Ovary (tissue), 9 donors: Measurements from ENCODE around the gene ARCN1. TPM values are rescaled to one million over a fixed set of nuclear protein-coding genes. Genes with fewer than 3 reads are reported as not detected.

Experiments used
- DNase-seq, 5 donors: peaks; one replicate each; pipeline ENCODE4 v3.0.0-alpha.2; 2019 to 2020
- H3K27ac ChIP-seq, 2 donors: fragments of 200-600 bp; one replicate each; pipeline versions ENCODE4 v1.5.1 to v1.8.0; 2019 to 2022
- H3K27me3 ChIP-seq: fragments of 200-600 bp; one replicate; pipeline ENCODE4 v1.8.0; 2022
- H3K36me3 ChIP-seq: fragments of 200-600 bp; sonication (generic); one replicate; pipeline ENCODE4 v1.5.1; 2019
- H3K4me1 ChIP-seq: one replicate; pipeline ENCODE4 v1.8.1; 2013; ENCODE audit warnings: mild to moderate bottlenecking, moderate library complexity; ENCODE audit not compliant: insufficient read depth
- H3K4me3 ChIP-seq: fragments of 200-600 bp; sonication (generic); one replicate; pipeline ENCODE4 v1.5.1; 2017
- H3K9me3 ChIP-seq, 2 donors: fragments of 200-600 bp in 1 of 2; sonication (generic) in 1 of 2; one replicate each; pipeline versions ENCODE4 v1.5.1 to v1.8.1; 2013 to 2019; ENCODE audit warnings: mild to moderate bottlenecking in 1 of 2, moderate library complexity in 1 of 2
- EP300 ChIP-seq: sonication (generic); formaldehyde crosslinking; IDR thresholded peaks from one replicate; pipeline ENCODE4 v1.6.1; 2017; ENCODE audit warnings: antibody characterized with exemption
- POLR2A ChIP-seq: fragments of 450-650 bp; IDR thresholded peaks from one replicate; pipeline ENCODE4 v1.6.1; 2017; ENCODE audit warnings: antibody characterized with exemption, mild to moderate bottlenecking, moderate library complexity
- WGBS, 3 donors: extraction: QIAGEN DNeasy Blood & Tissue Kit in 1 of 3; methylation state at CpG; one replicate each; pipeline versions ENCODE4 v1.1.5 to v1.1.7; 2013 to 2017; 5-methylcytosine and 5-hydroxymethylcytosine counted together
- intact Hi-C, 4 donors: fragments of 100-400 bp; cut with DNase I; formaldehyde crosslinking; loops; one replicate each; pipeline versions ENCODE4 v1.11.0 to v1.15.1; 2022 to 2023
- polyA plus RNA-seq, 2 donors: library from polyadenylated mRNA; stranded (reverse); fragments of 200-250 nt in 1 of 2; fragments of 350-450 nt in 1 of 2; fragmentation: Illumina TruSeq in 1 of 2; extraction: RNeasy Lipid Tissue Mini Kit (QIAGEN cat#74804) in 1 of 2; gene quantifications; one replicate each; pipeline ENCODE4 v1.2.3, GENCODE V29; 2013 to 2014
- total RNA-seq, 7 donors: library from RNA; depleted of rRNA in 2 of 7; stranded (reverse); fragments of >200 nt in 2 of 7; fragmentation: NEBNext Ultra II Directional in 3 of 7; extraction: Animal tissue kit (Norgen Biotek cat#: 25700) in 3 of 7; gene quantifications; one replicate each; pipeline versions ENCODE4 v1.1.0 to v1.2.4, GENCODE V29; 2016 to 2023
- TF ChIP-seq, protein P1 (sequence below), 3 donors: fragments of 450-650 bp in 2 of 3; fragments of 200-600 bp in 1 of 3; IDR thresholded peaks; one replicate each; pipeline versions ENCODE4 v1.5.1 to v1.8.0; 2016 to 2022; ENCODE audit warnings: antibody characterized with exemption in 3 of 3, mild to moderate bottlenecking in 1 of 3
- donor health status: DM: no; HTN: no; CAD: no; lungs with moderate emphysema.
- donor health status: DM: no; HTN: no; CAD: no.
- donor health status: Bipolar disorder and iron deficiency.
- donor health status: DM: yes; HTN: yes; CAD: no.
- donor health status: DM: no; HTN: no; CAD: no.
- donor health status: DM: yes; HTN: yes; CAD: no.

Gene ARCN1
- total and polyA plus RNA-seq, 9 donors: 60.2 to 154 (median 125) TPM

DNA sequence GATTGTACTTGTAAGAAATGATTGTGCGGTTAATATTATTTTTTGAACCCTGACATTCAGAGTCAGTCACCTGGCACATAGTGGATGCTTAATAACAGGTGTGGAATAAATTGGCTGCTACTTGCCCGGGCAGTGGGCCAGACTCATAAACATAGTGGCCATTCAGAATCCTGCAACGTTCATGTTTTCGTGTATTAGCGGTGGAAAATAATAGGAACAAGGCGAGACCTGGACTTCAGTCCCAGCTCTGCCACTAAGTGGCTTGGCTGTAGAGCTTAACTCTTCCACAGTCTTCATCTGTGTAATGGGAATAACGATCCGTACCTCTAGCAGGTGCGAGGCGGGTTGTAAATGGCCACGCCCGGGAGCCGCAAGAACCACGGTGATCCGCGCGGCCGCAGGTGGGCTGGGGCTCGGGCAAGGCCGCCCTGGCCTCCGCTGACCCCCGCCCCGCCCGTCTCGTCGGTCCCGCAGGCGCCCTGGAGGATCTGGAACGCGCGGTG is 42.0 kb upstream of the ARCN1 start:
- no peak for TF ChIP-seq EP300
- TF ChIP-seq, protein P1, sequence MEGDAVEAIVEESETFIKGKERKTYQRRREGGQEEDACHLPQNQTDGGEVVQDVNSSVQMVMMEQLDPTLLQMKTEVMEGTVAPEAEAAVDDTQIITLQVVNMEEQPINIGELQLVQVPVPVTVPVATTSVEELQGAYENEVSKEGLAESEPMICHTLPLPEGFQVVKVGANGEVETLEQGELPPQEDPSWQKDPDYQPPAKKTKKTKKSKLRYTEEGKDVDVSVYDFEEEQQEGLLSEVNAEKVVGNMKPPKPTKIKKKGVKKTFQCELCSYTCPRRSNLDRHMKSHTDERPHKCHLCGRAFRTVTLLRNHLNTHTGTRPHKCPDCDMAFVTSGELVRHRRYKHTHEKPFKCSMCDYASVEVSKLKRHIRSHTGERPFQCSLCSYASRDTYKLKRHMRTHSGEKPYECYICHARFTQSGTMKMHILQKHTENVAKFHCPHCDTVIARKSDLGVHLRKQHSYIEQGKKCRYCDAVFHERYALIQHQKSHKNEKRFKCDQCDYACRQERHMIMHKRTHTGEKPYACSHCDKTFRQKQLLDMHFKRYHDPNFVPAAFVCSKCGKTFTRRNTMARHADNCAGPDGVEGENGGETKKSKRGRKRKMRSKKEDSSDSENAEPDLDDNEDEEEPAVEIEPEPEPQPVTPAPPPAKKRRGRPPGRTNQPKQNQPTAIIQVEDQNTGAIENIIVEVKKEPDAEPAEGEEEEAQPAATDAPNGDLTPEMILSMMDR (IDR thresholded peaks at IDR 0.05): no peak
- TF ChIP-seq POLR2A: no peak
- Histone ChIP-seq H3K27ac (peak overlapping the region in 1 of 2 donors; percentile 66), H3K36me3 (no peaks in the 10 kb centered on the region), H3K27me3 (no peaks in the 10 kb centered on the region), H3K4me1 (peaks cover 11% of the 10 kb centered on the region), H3K9me3 (no peaks in the 10 kb centered on the region), H3K4me3 (peak overlapping the region; percentile 73)
- no peak for DNase-seq
- intact Hi-C loops: no loop called here
- 2 to 3% (median 2%) methylated on average over 28 to 31 of the region's 31 CpGs for WGBS, 3 donors

DNA sequence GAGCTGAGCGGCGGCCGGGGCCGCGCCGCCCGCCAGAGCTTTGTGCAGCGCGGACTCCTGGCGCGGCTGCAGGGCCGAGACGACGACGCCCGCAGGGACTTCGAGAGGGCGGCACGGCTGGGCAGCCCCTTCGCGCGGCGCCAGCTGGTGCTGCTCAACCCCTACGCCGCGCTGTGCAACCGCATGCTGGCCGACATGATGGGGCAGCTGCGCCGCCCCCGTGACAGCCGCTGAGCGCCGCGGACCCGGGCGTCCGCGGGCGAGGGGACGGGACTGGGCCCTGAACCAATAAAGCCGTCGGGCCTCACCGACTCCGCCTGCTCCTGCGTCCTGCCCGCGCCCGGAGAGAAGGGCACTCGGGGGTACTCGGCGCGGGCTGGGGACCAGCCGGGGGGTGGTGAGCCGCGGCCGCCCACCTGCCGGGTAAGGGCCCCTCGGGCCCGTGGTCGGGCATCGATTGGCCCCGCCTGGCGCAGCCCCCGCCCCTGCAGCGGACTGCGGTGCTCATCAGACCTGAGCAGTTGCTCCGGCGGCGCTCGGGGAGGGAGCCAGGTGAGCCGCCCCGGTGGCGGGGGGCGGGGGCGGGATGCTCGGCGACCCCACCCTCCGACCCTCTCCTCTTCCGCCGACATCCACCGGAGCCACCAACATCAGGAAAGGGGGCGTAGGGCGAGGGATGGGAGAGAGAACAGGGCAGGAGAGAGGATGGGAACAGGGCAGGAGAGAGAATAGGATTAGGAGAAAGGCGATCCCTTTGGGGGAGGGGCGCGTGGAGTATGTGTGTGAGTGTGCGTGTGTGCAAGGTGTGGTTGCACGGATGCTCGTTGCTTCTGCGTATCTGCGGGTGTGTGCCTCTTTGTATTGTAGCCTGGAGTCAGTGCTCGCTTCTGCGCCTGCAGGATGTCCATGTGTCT is 41.3 kb upstream of the ARCN1 start, which contains the start of gene TMEM25:
Gene TMEM25, plus strand, starts transcription at position 510 of the 914 bp plus-strand sequence. CDS start 610 bp downstream, outside the sequence.
- WGBS, 3 donors: 1% methylated on average over 59 to 94 of the region's 94 CpGs
- Histone ChIP-seq H3K9me3 (no peaks in the 10 kb centered on the region), H3K27me3 (no peaks in the 10 kb centered on the region), H3K4me3 (peak within 1 kb of the TSS; percentile 73), H3K27ac (peak within 1 kb of the TSS in 1 of 2 donors; percentile 66), H3K36me3 (no peaks in the 10 kb centered on the region), H3K4me1 (peaks cover 11% of the 10 kb centered on the region)
- DNase-seq: peak; percentile 74 to 84 (median 79)
- peak; percentile 18 for TF ChIP-seq POLR2A
- TF ChIP-seq EP300: no peak
- TF ChIP-seq, protein P1 (IDR thresholded peaks at IDR 0.05): no peak
- intact Hi-C loops: no loop called here

DNA sequence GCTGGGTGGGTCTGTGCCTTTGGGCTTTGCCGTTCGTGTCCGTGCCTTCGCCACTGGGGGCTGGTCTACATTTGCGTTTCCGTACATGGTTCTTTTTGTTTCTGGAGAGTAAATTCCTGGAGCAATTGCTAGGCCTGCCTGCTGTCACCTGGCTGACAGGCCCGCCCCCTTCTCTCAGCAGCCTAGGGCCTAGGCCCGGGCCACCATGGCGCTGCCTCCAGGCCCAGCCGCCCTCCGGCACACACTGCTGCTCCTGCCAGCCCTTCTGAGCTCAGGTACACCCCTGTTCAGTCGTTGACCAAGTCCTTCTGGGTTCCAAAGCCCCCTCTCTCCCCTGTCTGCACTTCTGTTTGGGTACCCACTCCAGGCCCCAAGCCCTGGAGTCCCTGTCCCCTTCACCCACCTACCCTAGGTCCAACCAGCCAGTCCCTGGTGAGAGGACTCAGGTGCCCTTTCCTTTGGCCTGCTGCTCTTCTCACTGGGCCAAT is 40.6 kb upstream of the ARCN1 start:
- TF ChIP-seq POLR2A (no peak), EP300 (no peak)
- TF ChIP-seq, protein P1 (IDR thresholded peaks at IDR 0.05): no peak
- no peaks in the 10 kb centered on the region for H3K9me3 ChIP-seq
- WGBS, 3 donors: 7 to 13% (median 9%) methylated on average over 12 of the region's 12 CpGs
- intact Hi-C loops: no loop called here
- no peaks in the 10 kb centered on the region for H3K27me3 ChIP-seq
- peaks cover 11% of the 10 kb centered on the region for H3K4me1 ChIP-seq
- no peak for DNase-seq
- no peaks in the 10 kb centered on the region for H3K36me3 ChIP-seq
- no peak overlapping the region for H3K27ac ChIP-seq
- peak overlapping the region; percentile 73 for H3K4me3 ChIP-seq

DNA sequence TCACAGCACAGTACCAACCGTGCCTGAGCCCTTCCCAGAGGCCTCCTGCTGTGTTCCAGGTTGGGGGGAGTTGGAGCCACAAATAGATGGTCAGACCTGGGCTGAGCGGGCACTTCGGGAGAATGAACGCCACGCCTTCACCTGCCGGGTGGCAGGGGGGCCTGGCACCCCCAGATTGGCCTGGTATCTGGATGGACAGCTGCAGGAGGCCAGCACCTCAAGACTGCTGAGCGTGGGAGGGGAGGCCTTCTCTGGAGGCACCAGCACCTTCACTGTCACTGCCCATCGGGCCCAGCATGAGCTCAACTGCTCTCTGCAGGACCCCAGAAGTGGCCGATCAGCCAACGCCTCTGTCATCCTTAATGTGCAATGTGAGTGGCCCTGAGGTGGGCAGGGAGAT is 40.1 kb upstream of the ARCN1 start:
- WGBS, 3 donors: 72 to 82% (median 75%) methylated on average over 10 of the region's 10 CpGs
- intact Hi-C loops: no loop called here
- TF ChIP-seq EP300: no peak
- TF ChIP-seq POLR2A: no peak
- TF ChIP-seq, protein P1 (IDR thresholded peaks at IDR 0.05): no peak
- Histone ChIP-seq H3K27ac (no peak overlapping the region), H3K4me3 (no peak overlapping the region), H3K27me3 (no peaks in the 10 kb centered on the region), H3K36me3 (no peaks in the 10 kb centered on the region), H3K4me1 (peaks cover 10% of the 10 kb centered on the region), H3K9me3 (no peaks in the 10 kb centered on the region)
- DNase-seq: no peak
